GM23338 (cell line): Measurements from ENCODE around the gene ZFR2. TPM values are rescaled to one million over a fixed set of nuclear protein-coding genes. Genes with fewer than 3 reads are reported as not detected.

Experiments
- ATAC-seq: fragments of 200-7000 bp; cut with Tn5 transposase; 3 replicates; pipeline ENCODE4 v1.9.1; 2020
- DNase-seq: peaks from one replicate; pipeline ENCODE4 v3.0.0-alpha.2; 2015; ENCODE audit warnings: low spot score
- H2AFZ ChIP-seq: fragments of 200-600 bp; sonication (generic); 2 replicates; pipeline ENCODE4 v1.8.0; 2016; ENCODE audit warnings: antibody characterized with exemption, mild to moderate bottlenecking, moderate library complexity
- H3F3A ChIP-seq: fragments of 200-600 bp; sonication (generic); replicated peaks from 2 replicates; pipeline ENCODE4 v1.8.0; 2017; ENCODE audit warnings: antibody characterized with exemption, mixed run types, low read depth
- H3K27ac ChIP-seq: fragments of 200-600 bp; sonication (generic); 2 replicates; pipeline ENCODE4 v1.6.1; 2016; ENCODE audit warnings: low read depth
- H3K27me3 ChIP-seq: fragments of 200-600 bp; sonication (generic); 2 replicates; pipeline ENCODE4 v1.8.0; 2016; ENCODE audit warnings: mild to moderate bottlenecking, mixed run types, moderate library complexity; ENCODE audit not compliant: insufficient read depth
- H3K36me3 ChIP-seq: fragments of 200-600 bp; sonication (generic); 2 replicates; pipeline ENCODE4 v1.8.0; 2016; ENCODE audit warnings: mild to moderate bottlenecking; ENCODE audit not compliant: insufficient read depth
- H3K4me1 ChIP-seq: fragments of 200-600 bp; sonication (generic); 2 replicates; pipeline ENCODE4 v1.8.0; 2016; ENCODE audit warnings: mild to moderate bottlenecking, moderate library complexity; ENCODE audit not compliant: insufficient read depth
- H3K4me2 ChIP-seq: fragments of 200-600 bp; sonication (generic); 2 replicates; pipeline ENCODE4 v1.7.1; 2017; ENCODE audit warnings: mixed run types
- H3K4me3 ChIP-seq: fragments of 200-600 bp; sonication (generic); 2 replicates; pipeline ENCODE4 v1.6.1; 2016; ENCODE audit warnings: mixed run types
- H3K79me2 ChIP-seq: fragments of 200-600 bp; sonication (generic); replicated peaks from 2 replicates; pipeline ENCODE4 v1.8.0; 2017; ENCODE audit warnings: mild to moderate bottlenecking; ENCODE audit not compliant: insufficient read depth
- H3K9me2 ChIP-seq: fragments of 200-600 bp; sonication (generic); 2 replicates; pipeline ENCODE4 v1.8.0; 2017; ENCODE audit not compliant: insufficient read depth
- H4K20me1 ChIP-seq: fragments of 200-600 bp; sonication (generic); replicated peaks from 2 replicates; pipeline ENCODE4 v1.8.0; 2017; ENCODE audit warnings: mild to moderate bottlenecking; ENCODE audit not compliant: insufficient read depth
- H3K27ac Mint-ChIP-seq: 2 replicates; pipeline ENCODE4 v1.8.0; 2020; ENCODE audit warnings: inconsistent platforms, mild to moderate bottlenecking, moderate library complexity, mixed read lengths
- H3K27me3 Mint-ChIP-seq: 3 replicates; pipeline ENCODE4 v1.8.0; 2022; ENCODE audit warnings: low read depth, mild to moderate bottlenecking, moderate library complexity, mixed read lengths, inconsistent platforms; ENCODE audit not compliant: insufficient read depth, poor library complexity
- H3K36me3 Mint-ChIP-seq: 3 replicates; pipeline ENCODE4 v1.8.0; 2021; ENCODE audit warnings: low read depth, mild to moderate bottlenecking, inconsistent platforms, moderate library complexity, mixed read lengths
- H3K4me1 Mint-ChIP-seq: 3 replicates; pipeline ENCODE4 v1.8.0; 2020; ENCODE audit warnings: mild to moderate bottlenecking, inconsistent platforms, mixed read lengths
- H3K4me3 Mint-ChIP-seq: 3 replicates; pipeline ENCODE4 v1.8.0; 2021; ENCODE audit warnings: moderate library complexity, mild to moderate bottlenecking, inconsistent platforms, mixed read lengths
- H3K9me3 Mint-ChIP-seq: 3 replicates; pipeline ENCODE4 v1.8.0; 2020; ENCODE audit warnings: moderate library complexity, mild to moderate bottlenecking, inconsistent platforms, mixed read lengths
- EZH2phosphoT487 ChIP-seq: fragments of 200-600 bp; sonication (generic); IDR thresholded peaks from one replicate; pipeline ENCODE4 v1.8.1; 2018; ENCODE audit warnings: antibody characterized with exemption; ENCODE audit not compliant: unreplicated experiment
- JUNB ChIP-seq: IDR thresholded peaks from one replicate; pipeline ENCODE4 v1.6.1; 2016; ENCODE audit warnings: antibody characterized with exemption; ENCODE audit not compliant: unreplicated experiment
- NANOG ChIP-seq: IDR thresholded peaks from 2 replicates; pipeline ENCODE4 v1.6.1; 2016; ENCODE audit warnings: antibody characterized with exemption, borderline replicate concordance
- POLR2AphosphoS5 ChIP-seq: IDR thresholded peaks from 2 replicates; pipeline ENCODE4 v1.6.1; 2016; ENCODE audit warnings: antibody characterized with exemption, low read depth
- STAT1 ChIP-seq: IDR thresholded peaks from one replicate; pipeline ENCODE4 v1.6.1; 2016; ENCODE audit warnings: antibody characterized with exemption; ENCODE audit not compliant: unreplicated experiment
- ZNF114 ChIP-seq: fragments of 250-450 bp; sonication (Bioruptor Pico); IDR thresholded peaks from 2 replicates; pipeline ENCODE4 v1.5.0; 2020; ENCODE audit warnings: mild to moderate bottlenecking, moderate library complexity
- polyA plus RNA-seq: library from polyadenylated mRNA; unstranded; fragments of >200 nt; fragmentation: Nextera tagmentation; extraction: Ambion mirVana; gene quantifications from 2 replicates; pipeline ENCODE4 v1.2.1, GENCODE V29; 2016
- total RNA-seq: library from RNA; depleted of rRNA; stranded (reverse); fragments of >200 nt; shearing (Covaris generic); gene quantifications from 2 replicates; pipeline ENCODE4 v1.2.3, GENCODE V29; 2014
- TF ChIP-seq, protein P1 (sequence below): IDR thresholded peaks from 2 replicates; pipeline ENCODE4 v1.6.1; 2016; ENCODE audit warnings: antibody characterized with exemption
- TF ChIP-seq, protein P2 (sequence below): fragments of 250-450 bp; sonication (Bioruptor Pico); IDR thresholded peaks from 2 replicates; pipeline ENCODE4 v1.5.0; 2020; ENCODE audit warnings: mild to moderate bottlenecking, moderate library complexity
- TF ChIP-seq, protein P3 (sequence below), 2 experiments: fragments of 200-600 bp in 1 of 2; sonication (generic) in 1 of 2; conservative IDR thresholded peaks; 2 replicates each; pipeline versions ENCODE4 v1.5.1 to v1.6.1; 2016 to 2017; ENCODE audit warnings: antibody characterized with exemption in 2 of 2, low read depth in 2 of 2, mild to moderate bottlenecking in 2 of 2, moderate library complexity in 1 of 2

ZFR2 gene
- total and polyA plus RNA-seq, 2 experiments from 2014 or later = 15.8 to 31.3 TPM

DNA sequence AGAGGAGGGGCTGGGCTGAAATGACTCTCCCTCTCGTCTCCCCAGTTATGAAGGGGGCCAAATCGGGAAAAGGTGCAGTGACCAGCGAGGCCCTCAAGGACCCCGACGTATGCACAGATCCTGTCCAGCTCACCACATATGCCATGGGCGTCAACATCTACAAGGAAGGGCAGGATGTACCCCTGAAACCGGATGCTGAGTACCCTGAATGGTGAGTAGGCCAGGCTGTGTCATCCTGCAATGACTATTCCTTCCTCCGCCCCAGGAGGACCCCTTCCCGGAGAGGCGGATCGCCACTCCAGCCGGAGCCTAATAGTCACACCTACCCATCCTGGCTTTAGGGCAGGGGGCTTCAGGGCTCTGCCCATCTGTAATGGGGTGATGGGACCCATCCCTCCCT lies 103.7 kb downstream of the ZFR2 start (continued):
- TF ChIP-seq, protein P1, sequence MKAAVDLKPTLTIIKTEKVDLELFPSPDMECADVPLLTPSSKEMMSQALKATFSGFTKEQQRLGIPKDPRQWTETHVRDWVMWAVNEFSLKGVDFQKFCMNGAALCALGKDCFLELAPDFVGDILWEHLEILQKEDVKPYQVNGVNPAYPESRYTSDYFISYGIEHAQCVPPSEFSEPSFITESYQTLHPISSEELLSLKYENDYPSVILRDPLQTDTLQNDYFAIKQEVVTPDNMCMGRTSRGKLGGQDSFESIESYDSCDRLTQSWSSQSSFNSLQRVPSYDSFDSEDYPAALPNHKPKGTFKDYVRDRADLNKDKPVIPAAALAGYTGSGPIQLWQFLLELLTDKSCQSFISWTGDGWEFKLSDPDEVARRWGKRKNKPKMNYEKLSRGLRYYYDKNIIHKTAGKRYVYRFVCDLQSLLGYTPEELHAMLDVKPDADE = no peak

DNA sequence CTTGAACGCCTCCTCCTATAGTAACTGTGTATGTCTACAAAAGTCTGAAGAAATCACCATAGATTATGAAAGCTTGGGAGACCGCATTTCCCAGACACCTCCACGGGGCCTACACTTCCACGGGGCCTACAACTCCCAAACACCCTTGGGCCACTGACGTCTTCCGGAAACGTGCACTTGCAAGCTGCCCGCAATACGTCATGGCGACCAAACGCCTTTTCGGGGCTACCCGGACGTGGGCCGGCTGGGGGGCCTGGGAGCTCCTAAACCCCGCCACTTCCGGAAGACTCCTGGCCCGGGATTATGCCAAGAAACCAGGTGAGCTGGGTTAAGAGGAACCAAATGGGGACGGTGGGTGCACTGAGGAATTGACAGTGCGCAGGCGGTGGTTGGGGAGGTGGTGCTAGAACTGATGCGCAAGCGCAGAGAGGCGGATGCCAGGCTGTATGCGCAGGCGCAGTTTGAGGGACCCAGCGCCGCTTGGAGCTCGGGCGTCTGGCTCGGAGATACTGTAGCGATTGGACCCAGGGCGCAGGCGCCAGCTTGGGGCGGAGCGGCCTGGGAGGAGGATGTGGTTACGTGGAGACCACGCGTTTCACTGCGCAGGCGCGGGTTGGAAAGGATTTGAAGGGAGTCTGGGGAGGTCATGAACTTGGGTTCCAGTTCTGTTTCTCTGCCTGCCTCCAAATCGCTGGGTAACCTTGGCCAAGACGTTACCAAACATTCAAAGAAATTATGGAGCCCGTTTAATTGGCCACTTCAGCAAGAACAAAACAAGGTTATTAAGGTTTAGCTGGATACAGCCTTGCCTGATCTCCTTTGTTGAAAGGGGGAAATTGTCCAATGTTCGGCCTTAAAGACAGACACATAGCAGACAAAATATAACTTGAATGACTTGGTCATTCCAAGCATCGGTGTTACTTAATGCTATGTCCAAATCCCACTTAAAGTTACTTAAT lies 106.1 kb downstream of the ZFR2 start, which contains the start of gene MRPL54:
MRPL54 (plus strand) TSS at position 182 of the 959 bp plus-strand sequence; CDS start at position 201, 19 bp downstream.
- Histone ChIP-seq H3K27me3 (no peaks in the 10 kb centered on the region), H3K27ac (peak within 1 kb of the TSS; percentile 73), H3K36me3 (no peaks in the 10 kb centered on the region), H4K20me1 (no peaks in the 10 kb centered on the region; the same call in 1 of the 2 replicates), H3F3A (no peaks in the 10 kb centered on the region), H3K4me2 (peak within 1 kb of the TSS; percentile 93), H2AFZ (peak within 1 kb of the TSS; percentile 76), H3K79me2 (peaks cover 22% of the 10 kb centered on the region), H3K4me3 (peak within 1 kb of the TSS; percentile 99), H3K4me1 (peaks cover 3% of the 10 kb centered on the region), H3K9me2 (no peaks in the 10 kb centered on the region; the same call in 1 of the 2 replicates)
- H3K27me3 Mint-ChIP-seq = peaks cover 11% of the 10 kb centered on the region
- peak within 1 kb of the TSS; percentile 97 for H3K27ac Mint-ChIP-seq
- H3K36me3 Mint-ChIP-seq = peaks cover 5% of the 10 kb centered on the region; the same call in 2 of the 3 replicates
- DNase-seq (peak; percentile 99), ATAC-seq (peak; percentile 84)
- peak within 1 kb of the TSS; percentile 96 for H3K4me3 Mint-ChIP-seq
- peaks cover 2% of the 10 kb centered on the region; the same call in 1 of the 3 replicates for H3K9me3 Mint-ChIP-seq
- H3K4me1 Mint-ChIP-seq = peaks cover 4% of the 10 kb centered on the region
- TF ChIP-seq JUNB (no peak), STAT1 (no peak), ZNF114 (CRISPR knock-in tag) (no peak), NANOG (no peak), POLR2AphosphoS5 (peak; percentile 87), EZH2phosphoT487 (no peak)
- TF ChIP-seq, protein P1 = peak; percentile 96
- TF ChIP-seq, protein P2, sequence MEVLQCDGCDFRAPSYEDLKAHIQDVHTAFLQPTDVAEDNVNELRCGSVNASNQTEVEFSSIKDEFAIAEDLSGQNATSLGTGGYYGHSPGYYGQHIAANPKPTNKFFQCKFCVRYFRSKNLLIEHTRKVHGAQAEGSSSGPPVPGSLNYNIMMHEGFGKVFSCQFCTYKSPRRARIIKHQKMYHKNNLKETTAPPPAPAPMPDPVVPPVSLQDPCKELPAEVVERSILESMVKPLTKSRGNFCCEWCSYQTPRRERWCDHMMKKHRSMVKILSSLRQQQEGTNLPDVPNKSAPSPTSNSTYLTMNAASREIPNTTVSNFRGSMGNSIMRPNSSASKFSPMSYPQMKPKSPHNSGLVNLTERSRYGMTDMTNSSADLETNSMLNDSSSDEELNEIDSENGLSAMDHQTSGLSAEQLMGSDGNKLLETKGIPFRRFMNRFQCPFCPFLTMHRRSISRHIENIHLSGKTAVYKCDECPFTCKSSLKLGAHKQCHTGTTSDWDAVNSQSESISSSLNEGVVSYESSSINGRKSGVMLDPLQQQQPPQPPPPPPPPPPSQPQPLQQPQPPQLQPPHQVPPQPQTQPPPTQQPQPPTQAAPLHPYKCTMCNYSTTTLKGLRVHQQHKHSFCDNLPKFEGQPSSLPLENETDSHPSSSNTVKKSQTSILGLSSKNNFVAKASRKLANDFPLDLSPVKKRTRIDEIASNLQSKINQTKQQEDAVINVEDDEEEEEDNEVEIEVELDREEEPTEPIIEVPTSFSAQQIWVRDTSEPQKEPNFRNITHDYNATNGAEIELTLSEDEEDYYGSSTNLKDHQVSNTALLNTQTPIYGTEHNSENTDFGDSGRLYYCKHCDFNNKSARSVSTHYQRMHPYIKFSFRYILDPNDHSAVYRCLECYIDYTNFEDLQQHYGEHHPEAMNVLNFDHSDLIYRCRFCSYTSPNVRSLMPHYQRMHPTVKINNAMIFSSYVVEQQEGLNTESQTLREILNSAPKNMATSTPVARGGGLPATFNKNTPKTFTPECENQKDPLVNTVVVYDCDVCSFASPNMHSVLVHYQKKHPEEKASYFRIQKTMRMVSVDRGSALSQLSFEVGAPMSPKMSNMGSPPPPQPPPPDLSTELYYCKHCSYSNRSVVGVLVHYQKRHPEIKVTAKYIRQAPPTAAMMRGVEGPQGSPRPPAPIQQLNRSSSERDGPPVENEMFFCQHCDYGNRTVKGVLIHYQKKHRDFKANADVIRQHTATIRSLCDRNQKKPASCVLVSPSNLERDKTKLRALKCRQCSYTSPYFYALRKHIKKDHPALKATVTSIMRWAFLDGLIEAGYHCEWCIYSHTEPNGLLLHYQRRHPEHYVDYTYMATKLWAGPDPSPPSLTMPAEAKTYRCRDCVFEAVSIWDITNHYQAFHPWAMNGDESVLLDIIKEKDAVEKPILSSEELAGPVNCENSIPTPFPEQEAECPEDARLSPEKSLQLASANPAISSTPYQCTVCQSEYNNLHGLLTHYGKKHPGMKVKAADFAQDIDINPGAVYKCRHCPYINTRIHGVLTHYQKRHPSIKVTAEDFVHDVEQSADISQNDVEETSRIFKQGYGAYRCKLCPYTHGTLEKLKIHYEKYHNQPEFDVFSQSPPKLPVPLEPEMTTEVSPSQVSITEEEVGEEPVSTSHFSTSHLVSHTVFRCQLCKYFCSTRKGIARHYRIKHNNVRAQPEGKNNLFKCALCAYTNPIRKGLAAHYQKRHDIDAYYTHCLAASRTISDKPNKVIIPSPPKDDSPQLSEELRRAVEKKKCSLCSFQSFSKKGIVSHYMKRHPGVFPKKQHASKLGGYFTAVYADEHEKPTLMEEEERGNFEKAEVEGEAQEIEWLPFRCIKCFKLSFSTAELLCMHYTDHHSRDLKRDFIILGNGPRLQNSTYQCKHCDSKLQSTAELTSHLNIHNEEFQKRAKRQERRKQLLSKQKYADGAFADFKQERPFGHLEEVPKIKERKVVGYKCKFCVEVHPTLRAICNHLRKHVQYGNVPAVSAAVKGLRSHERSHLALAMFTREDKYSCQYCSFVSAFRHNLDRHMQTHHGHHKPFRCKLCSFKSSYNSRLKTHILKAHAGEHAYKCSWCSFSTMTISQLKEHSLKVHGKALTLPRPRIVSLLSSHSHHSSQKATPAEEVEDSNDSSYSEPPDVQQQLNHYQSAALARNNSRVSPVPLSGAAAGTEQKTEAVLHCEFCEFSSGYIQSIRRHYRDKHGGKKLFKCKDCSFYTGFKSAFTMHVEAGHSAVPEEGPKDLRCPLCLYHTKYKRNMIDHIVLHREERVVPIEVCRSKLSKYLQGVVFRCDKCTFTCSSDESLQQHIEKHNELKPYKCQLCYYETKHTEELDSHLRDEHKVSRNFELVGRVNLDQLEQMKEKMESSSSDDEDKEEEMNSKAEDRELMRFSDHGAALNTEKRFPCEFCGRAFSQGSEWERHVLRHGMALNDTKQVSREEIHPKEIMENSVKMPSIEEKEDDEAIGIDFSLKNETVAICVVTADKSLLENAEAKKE (CRISPR knock-in tag) = no peak
- TF ChIP-seq, protein P3, sequence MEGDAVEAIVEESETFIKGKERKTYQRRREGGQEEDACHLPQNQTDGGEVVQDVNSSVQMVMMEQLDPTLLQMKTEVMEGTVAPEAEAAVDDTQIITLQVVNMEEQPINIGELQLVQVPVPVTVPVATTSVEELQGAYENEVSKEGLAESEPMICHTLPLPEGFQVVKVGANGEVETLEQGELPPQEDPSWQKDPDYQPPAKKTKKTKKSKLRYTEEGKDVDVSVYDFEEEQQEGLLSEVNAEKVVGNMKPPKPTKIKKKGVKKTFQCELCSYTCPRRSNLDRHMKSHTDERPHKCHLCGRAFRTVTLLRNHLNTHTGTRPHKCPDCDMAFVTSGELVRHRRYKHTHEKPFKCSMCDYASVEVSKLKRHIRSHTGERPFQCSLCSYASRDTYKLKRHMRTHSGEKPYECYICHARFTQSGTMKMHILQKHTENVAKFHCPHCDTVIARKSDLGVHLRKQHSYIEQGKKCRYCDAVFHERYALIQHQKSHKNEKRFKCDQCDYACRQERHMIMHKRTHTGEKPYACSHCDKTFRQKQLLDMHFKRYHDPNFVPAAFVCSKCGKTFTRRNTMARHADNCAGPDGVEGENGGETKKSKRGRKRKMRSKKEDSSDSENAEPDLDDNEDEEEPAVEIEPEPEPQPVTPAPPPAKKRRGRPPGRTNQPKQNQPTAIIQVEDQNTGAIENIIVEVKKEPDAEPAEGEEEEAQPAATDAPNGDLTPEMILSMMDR (conservative IDR thresholded peaks at IDR 0.05; ENCODE audit: low read depth in 2 of 2) = no peak
